HG02981 (cell line): ENCODE data around the gene GRB10.

Source experiments
- ATAC-seq: cut with Tn5 transposase; IDR thresholded peaks from one replicate; pipeline ENCODE4 v1.9.1; 2021; ENCODE audit warnings: mild to moderate bottlenecking, moderate library complexity; ENCODE audit not compliant: unreplicated experiment

The GRB10 gene

GRCh38 chr7:50723173-50723572 lies 59.5 kb downstream of the GRB10 start:
- ATAC-seq: no peak

- ATAC-seq: no peak
Measured at GRCh38 chr7:50721661-50722259, 60.9 kb downstream of the GRB10 start.

- ATAC-seq: no peak
Measured at GRCh38 chr7:50721160-50721559, 61.5 kb downstream of the GRB10 start.

- no peak for ATAC-seq
Measured at GRCh38 chr7:50720295-50720694, 62.4 kb downstream of the GRB10 start.

GRCh38 chr7:50718876-50719275 lies 63.8 kb downstream of the GRB10 start:
- no peak for ATAC-seq

- no peak for ATAC-seq
Measured at GRCh38 chr7:50718311-50718710, 64.4 kb downstream of the GRB10 start.

GRCh38 chr7:50717181-50717580 lies 65.5 kb downstream of the GRB10 start:
- no peak for ATAC-seq

- ATAC-seq: no peak
Measured at GRCh38 chr7:50714857-50715256, 67.8 kb downstream of the GRB10 start.

GRCh38 chr7:50713123-50713965 lies 69.4 kb downstream of the GRB10 start:
- ATAC-seq: no peak

GRCh38 chr7:50712252-50713122 lies 70.2 kb downstream of the GRB10 start:
- ATAC-seq: no peak

GRCh38 chr7:50711271-50712175 lies 71.2 kb downstream of the GRB10 start:
- no peak for ATAC-seq

GRCh38 chr7:50710441-50711154 lies 72.1 kb downstream of the GRB10 start:
- ATAC-seq: no peak

GRCh38 chr7:50709151-50709550 lies 73.5 kb downstream of the GRB10 start:
- no peak for ATAC-seq

- ATAC-seq: no peak
Measured at GRCh38 chr7:50707236-50708006, 75.3 kb downstream of the GRB10 start.

- no peak for ATAC-seq
Measured at GRCh38 chr7:50706469-50706937, 76.2 kb downstream of the GRB10 start.

GRCh38 chr7:50704844-50705243 lies 77.9 kb downstream of the GRB10 start:
- no peak for ATAC-seq

GRCh38 chr7:50703654-50704053 lies 79.0 kb downstream of the GRB10 start:
- ATAC-seq: no peak

- ATAC-seq: no peak
Measured at GRCh38 chr7:50699143-50699542, 83.6 kb downstream of the GRB10 start.

GRCh38 chr7:50697748-50698147 lies 84.9 kb downstream of the GRB10 start:
- no peak for ATAC-seq
